H1 (cell line): ENCODE results near the gene TRIP11. TPM values are rescaled to one million over a fixed set of nuclear protein-coding genes. Genes with fewer than 3 reads are reported as not detected.

Experiments used
- CTCF ChIA-PET: fragments of 300-600 bp; sonication (Branson Sonifier 250); formaldehyde crosslinking; loops from one replicate; lab custom pipeline; 2021; ENCODE audit not compliant: partially characterized antibody; lab: Charles Lee
- POLR2A ChIA-PET: fragments of 300-600 bp; sonication (Branson Sonifier 250); formaldehyde crosslinking; loops from one replicate; lab custom pipeline; 2021; ENCODE audit warnings: inconsistent platforms; ENCODE audit not compliant: partially characterized antibody; lab: Charles Lee
- DNase-seq, 2 experiments: peaks; one replicate each; pipeline versions ENCODE4 v3.0.0 to v3.0.0-alpha.2; 2010 to 2022; ENCODE audit warnings: low spot score in 2 of 2, low read depth in 1 of 2, mixed read lengths in 1 of 2
- FAIRE-seq: peaks from 2 replicates; lab custom pipeline; 2011; peaks lifted over from hg19 to GRCh38; lab: Jason Lieb, UNC
- H2AFZ ChIP-seq: 2 replicates; pipeline ENCODE4 v1.8.1; 2012; ENCODE audit warnings: low read length, inconsistent platforms
- H2AK5ac ChIP-seq: 2 replicates; pipeline ENCODE4 v1.6.1; 2013; ENCODE audit warnings: low read depth, low read length
- H2BK120ac ChIP-seq: replicated peaks from 2 replicates; pipeline ENCODE3; 2013; ENCODE audit warnings: low read depth, low read length, inconsistent platforms
- H2BK12ac ChIP-seq: 2 replicates; pipeline ENCODE4 v1.6.1; 2013; ENCODE audit warnings: low read depth, low read length
- H2BK15ac ChIP-seq: 2 replicates; pipeline ENCODE4 v1.6.1; 2013; ENCODE audit warnings: low read length
- H2BK20ac ChIP-seq: 2 replicates; pipeline ENCODE4 v1.6.1; 2013; ENCODE audit warnings: low read length
- H2BK5ac ChIP-seq: 2 replicates; pipeline ENCODE4 v1.6.1; 2013; ENCODE audit warnings: low read depth, low read length
- H3K14ac ChIP-seq: 2 replicates; pipeline ENCODE4 v1.6.1; 2013; ENCODE audit warnings: inconsistent platforms; ENCODE audit not compliant: insufficient read length
- H3K18ac ChIP-seq: 2 replicates; pipeline ENCODE4 v1.6.1; 2013; ENCODE audit warnings: low read length; ENCODE audit errors: extremely low read depth
- H3K23ac ChIP-seq: 2 replicates; pipeline ENCODE4 v1.6.1; 2013; ENCODE audit warnings: inconsistent platforms; ENCODE audit not compliant: insufficient read length
- H3K23me2 ChIP-seq: 2 replicates; pipeline ENCODE4 v1.6.1; 2013; ENCODE audit warnings: low read depth, low read length
- H3K27ac ChIP-seq: 2 replicates; pipeline ENCODE4 v1.6.1; 2011; ENCODE audit warnings: low read depth, low read length, inconsistent platforms
- H3K27me3 ChIP-seq, 4 experiments: replicated peaks in 1 of 4; 1 replicate in 1 of 4; 2 replicates in 3 of 4; pipeline versions ENCODE4 v1.6.1 to v1.8.1; 2011 to 2013; ENCODE audit warnings: low read length in 3 of 4, mild to moderate bottlenecking in 3 of 4, inconsistent platforms in 2 of 4, mixed read lengths in 2 of 4, moderate library complexity in 1 of 4; ENCODE audit not compliant: control insufficient read depth in 3 of 4, insufficient read depth in 3 of 4; ENCODE audit errors: extremely low read depth in 1 of 4
- H3K36me3 ChIP-seq, 4 experiments: 2 replicates each; pipeline versions ENCODE4 v1.6.1 to v1.8.1; 2011 to 2013; ENCODE audit warnings: mild to moderate bottlenecking in 4 of 4, low read length in 3 of 4, moderate library complexity in 2 of 4, control low read depth in 1 of 4, inconsistent platforms in 1 of 4; ENCODE audit not compliant: insufficient read depth in 4 of 4, control insufficient read depth in 2 of 4
- H3K4ac ChIP-seq: replicated peaks from 2 replicates; pipeline ENCODE3; 2013; ENCODE audit warnings: low read length, low read depth, mixed read lengths, inconsistent platforms; ENCODE audit not compliant: insufficient read length
- H3K4me1 ChIP-seq, 4 experiments: replicated peaks in 1 of 4; 1 replicate in 1 of 4; 2 replicates in 3 of 4; pipeline versions ENCODE4 v1.6.1 to v1.8.1; 2011 to 2013; ENCODE audit warnings: low read length in 3 of 4, inconsistent platforms in 2 of 4, mixed read lengths in 1 of 4; ENCODE audit not compliant: insufficient read depth in 4 of 4, control insufficient read depth in 3 of 4
- H3K4me2 ChIP-seq, 2 experiments: 2 replicates each; pipeline versions ENCODE4 v1.6.1 to v1.8.1; 2011 to 2013; ENCODE audit warnings: low read depth in 2 of 2, low read length in 2 of 2, control low read depth in 1 of 2, inconsistent platforms in 1 of 2, mild to moderate bottlenecking in 1 of 2; ENCODE audit not compliant: insufficient read depth in 1 of 2
- H3K4me3 ChIP-seq, 4 experiments: fragments of 200-600, 300-600 bp in 1 of 4; sonication (generic), shearing (Covaris generic), sonication (Bioruptor Twin) in 1 of 4; 2 replicates each; pipeline versions ENCODE4 v1.5.1 to v1.8.1; 2011 to 2016; ENCODE audit warnings: low read length in 4 of 4, low read depth in 3 of 4, control low read depth in 2 of 4, inconsistent platforms in 2 of 4, mild to moderate bottlenecking in 2 of 4, mixed read lengths in 1 of 4, moderate library complexity in 1 of 4; ENCODE audit not compliant: insufficient read depth in 2 of 4; ENCODE audit errors: extremely low read depth in 1 of 4
- H3K56ac ChIP-seq: replicated peaks from 2 replicates; pipeline ENCODE3; 2013; ENCODE audit warnings: low read depth, mild to moderate bottlenecking, mixed read lengths, low read length, inconsistent platforms; ENCODE audit not compliant: insufficient read length
- H3K79me1 ChIP-seq: 2 replicates; pipeline ENCODE4 v1.6.1; 2013; ENCODE audit warnings: low read depth, low read length, control low read depth
- H3K79me2 ChIP-seq, 2 experiments: 2 replicates each; pipeline versions ENCODE4 v1.6.1 to v1.8.1; 2012 to 2013; ENCODE audit warnings: low read length in 2 of 2, mild to moderate bottlenecking in 2 of 2, inconsistent platforms in 1 of 2; ENCODE audit not compliant: insufficient read depth in 2 of 2, control insufficient read depth in 1 of 2
- H3K9ac ChIP-seq, 4 experiments: replicated peaks in 1 of 4; 1 replicate in 1 of 4; 2 replicates in 3 of 4; pipeline versions ENCODE4 v1.6.1 to v1.8.1; 2011 to 2013; ENCODE audit warnings: low read depth in 3 of 4, low read length in 3 of 4, control low read depth in 2 of 4, mild to moderate bottlenecking in 2 of 4, moderate library complexity in 2 of 4, inconsistent platforms in 1 of 4; ENCODE audit errors: extremely low read depth in 1 of 4
- H3K9me3 ChIP-seq, 2 experiments: 2 replicates each; pipeline versions ENCODE4 v1.6.1 to v1.8.1; 2012 to 2013; ENCODE audit warnings: mild to moderate bottlenecking in 2 of 2, moderate library complexity in 2 of 2, control low read depth in 1 of 2, inconsistent platforms in 1 of 2, low read depth in 1 of 2, low read length in 1 of 2, mixed read lengths in 1 of 2; ENCODE audit not compliant: insufficient read depth in 2 of 2
- H4K20me1 ChIP-seq, 2 experiments: replicated peaks in 1 of 2; 2 replicates each; pipeline versions ENCODE3 to v1.8.1; 2011 to 2013; ENCODE audit warnings: inconsistent platforms in 2 of 2, low read length in 2 of 2, mild to moderate bottlenecking in 1 of 2; ENCODE audit not compliant: insufficient read depth in 2 of 2, control insufficient read depth in 1 of 2
- H4K5ac ChIP-seq: 2 replicates; pipeline ENCODE4 v1.6.1; 2013; ENCODE audit warnings: low read length, low read depth, mixed read lengths, inconsistent platforms; ENCODE audit not compliant: insufficient read length
- H4K8ac ChIP-seq: 2 replicates; pipeline ENCODE4 v1.8.0; 2013; ENCODE audit warnings: mild to moderate bottlenecking, moderate library complexity, low read length, inconsistent platforms; ENCODE audit not compliant: insufficient read depth; ENCODE audit errors: extremely low read depth
- H4K91ac ChIP-seq: replicated peaks from 2 replicates; pipeline ENCODE3; 2013; ENCODE audit warnings: low read length, mixed read lengths, inconsistent platforms; ENCODE audit not compliant: insufficient read length
- BACH1 ChIP-seq: IDR thresholded peaks from 2 replicates; pipeline ENCODE4 v1.6.1; 2012; ENCODE audit warnings: low read length, improper control_type of control experiment
- CREB1 ChIP-seq: IDR thresholded peaks from 2 replicates; pipeline ENCODE4 v1.6.1; 2012; ENCODE audit warnings: inconsistent platforms
- EGR1 ChIP-seq: IDR thresholded peaks from 2 replicates; pipeline ENCODE4 v1.6.1; 2011; ENCODE audit warnings: low read depth, low read length, borderline replicate concordance
- FOSL1 ChIP-seq: IDR thresholded peaks from 2 replicates; pipeline ENCODE4 v1.6.1; 2011; ENCODE audit warnings: mild to moderate bottlenecking, low read depth, low read length, moderate library complexity; ENCODE audit not compliant: insufficient read depth
- JUN ChIP-seq: IDR thresholded peaks from 2 replicates; pipeline ENCODE4 v1.6.1; 2011; ENCODE audit warnings: low read depth, mild to moderate bottlenecking, improper control_type of control experiment, low read length
- JUND ChIP-seq: IDR thresholded peaks from 2 replicates; pipeline ENCODE4 v1.6.1; 2011; ENCODE audit warnings: mild to moderate bottlenecking, improper control_type of control experiment, low read length
- KDM4A ChIP-seq: IDR thresholded peaks from one replicate; pipeline ENCODE4 v1.7.1; 2012; ENCODE audit warnings: low read depth, mild to moderate bottlenecking, moderate library complexity, low read length, inconsistent platforms; ENCODE audit not compliant: severe bottlenecking
- KDM5A ChIP-seq: fragments of 200-600 bp; IDR thresholded peaks from 2 replicates; pipeline ENCODE4 v1.7.1; 2012; ENCODE audit warnings: mild to moderate bottlenecking, low read length, inconsistent platforms, mixed read lengths
- RXRA ChIP-seq: IDR thresholded peaks from 2 replicates; pipeline ENCODE4 v1.6.1; 2011; ENCODE audit warnings: low read depth, mild to moderate bottlenecking, low read length, moderate library complexity; ENCODE audit not compliant: insufficient read depth
- SP1 ChIP-seq: IDR thresholded peaks from 2 replicates; pipeline ENCODE4 v1.6.1; 2011; ENCODE audit warnings: low read depth, low read length
- SUZ12 ChIP-seq: fragments of 200-600 bp; sonication (generic); IDR thresholded peaks from 2 replicates; pipeline ENCODE4 v1.6.1; 2012; ENCODE audit warnings: mild to moderate bottlenecking, inconsistent platforms, low read length, moderate library complexity, mixed read lengths
- TAF7 ChIP-seq: optimal IDR thresholded peaks from 2 replicates; pipeline ENCODE3; 2011; ENCODE audit warnings: low read depth, mild to moderate bottlenecking, inconsistent platforms, low read length, moderate library complexity, borderline replicate concordance
- USF2 ChIP-seq: IDR thresholded peaks from 2 replicates; pipeline ENCODE4 v1.6.1; 2011; ENCODE audit warnings: low read length, improper control_type of control experiment
- YY1 ChIP-seq: IDR thresholded peaks from 2 replicates; pipeline ENCODE4 v1.6.1; 2011; ENCODE audit warnings: low read depth, mild to moderate bottlenecking, low read length
- ZNF274 ChIP-seq: IDR thresholded peaks from 2 replicates; pipeline ENCODE4 v1.7.0; 2012; ENCODE audit warnings: low read length, borderline replicate concordance; ENCODE audit errors: extremely low read depth
- WGBS, 2 experiments: shearing (Covaris generic) in 1 of 2; methylation state at CpG; one replicate each; pipeline versions ENCODE4 v1.1.6 to v1.1.7; 2013 to 2015; ENCODE audit warnings: low lambda C conversion rate in 2 of 2, mixed read lengths in 2 of 2, inconsistent platforms in 1 of 2, low coverage in 1 of 2, missing lambda C conversion rate in 1 of 2; ENCODE audit not compliant: insufficient replicate concordance in 2 of 2, insufficient coverage in 1 of 2, insufficient read length in 1 of 2; ENCODE audit errors: extremely low coverage in 1 of 2, missing lambda C conversion rate in 1 of 2; 5-methylcytosine and 5-hydroxymethylcytosine counted together
- polyA plus RNA-seq, 7 experiments: library from polyadenylated mRNA; depleted of rRNA in 3 of 7; stranded (reverse) in 5 of 7; unstranded in 2 of 7; fragments of >200 nt in 5 of 7; fragments of 200-250 nt in 2 of 7; gene quantifications; 1 replicate in 5 of 7; 2 replicates in 1 of 7; 4 replicates in 1 of 7; pipeline versions ENCODE4 v1.2.1 to v1.2.3, GENCODE V29; 2011 to 2013; ENCODE audit warnings: missing spikeins in 2 of 7, mixed read lengths in 2 of 7
- total RNA-seq: library from RNA; stranded (reverse); fragmentation: NEBNext Ultra II Directional; extraction: Animal tissue kit (Norgen Biotek cat#: 25700); gene quantifications from 2 replicates; pipeline ENCODE4 v1.2.1, GENCODE V29; 2021

The TRIP11 gene
- total and polyA plus RNA-seq, 2 of the 8 experiments (the other 6 are each of a cell fraction or from before 2014, with no cell fraction given): 3.3 to 30.4 TPM

GRCh38 chr14:91929700-91930099 is 110.2 kb downstream of the TRIP11 start:
- Histone ChIP-seq H3K14ac (no peak overlapping the region), H3K23me2 (no peaks in the 10 kb centered on the region), H3K27me3 (no peaks in the 10 kb centered on the region), H2BK5ac (no peak overlapping the region), H2AK5ac (no peak overlapping the region), H2BK20ac (no peak overlapping the region), H3K9ac (no peak overlapping the region), H3K36me3 (no peaks in the 10 kb centered on the region), H3K9me3 (no peaks in the 10 kb centered on the region), H4K20me1 (no peaks in the 10 kb centered on the region), H4K8ac (no peak overlapping the region), H3K79me2 (no peaks in the 10 kb centered on the region), H3K56ac (no peak overlapping the region), H4K91ac (no peak overlapping the region), H3K79me1 (no peaks in the 10 kb centered on the region), H4K5ac (no peak overlapping the region), H2AFZ (no peak overlapping the region), H2BK120ac (no peak overlapping the region), H3K4me1 (0 out of 7 replicates have a peak, but pooled peaks cover 0 to 3% (median 0%) of the 10 kb centered on the region in 4 experiments), H3K4me3 (no peak overlapping the region), H3K4ac (no peak overlapping the region), H3K4me2 (no peak overlapping the region), H3K18ac (no peak overlapping the region), H3K23ac (no peak overlapping the region), H2BK12ac (no peak overlapping the region), H3K27ac (no peak overlapping the region), H2BK15ac (no peak overlapping the region)
- FAIRE-seq (no peak), DNase-seq (no peak)
- ChIA-PET POLR2A (no interaction called here), CTCF (interaction anchor here (0.6 to 1.2 kb wide), 3 partner anchors 13 to 757 kb away, joined by 3 to 4 read pairs (median 4); no protein-coding TSS in a partner anchor)
- WGBS, 2 experiments: 83% methylated on average over 3 of the region's 3 CpGs; no CpG with 5 or more reads in 1 of the 2 experiments
- TF ChIP-seq BACH1 (no peak), TAF7 (no peak), ZNF274 (no peak), SP1 (no peak), CREB1 (no peak), USF2 (no peak), EGR1 (no peak), KDM4A (no peak), JUN (no peak), FOSL1 (no peak), KDM5A (no peak), YY1 (no peak), RXRA (no peak), SUZ12 (no peak), JUND (no peak)
